GM18502 (cell line): Measurements from ENCODE around the gene PCGF3.

Source experiments
- ATAC-seq: cut with Tn5 transposase; IDR thresholded peaks from one replicate; pipeline ENCODE4 v1.9.1; 2021; ENCODE audit warnings: mild to moderate bottlenecking; ENCODE audit not compliant: unreplicated experiment, poor library complexity

The PCGF3 gene

GRCh38 chr4:814312-814850 is 108.7 kb downstream of the PCGF3 start:
- no peak for ATAC-seq

- ATAC-seq = no peak
These were observed 110.0 kb downstream of the PCGF3 start for GRCh38 chr4:815464-816146.

GRCh38 chr4:818106-818921 is 112.7 kb downstream of the PCGF3 start:
- no peak for ATAC-seq

GRCh38 chr4:819401-820229 is 114.0 kb downstream of the PCGF3 start:
- ATAC-seq = no peak
